K562 (cell line): ENCODE measurements around the gene TAF1B. TPM values are rescaled to one million over a fixed set of nuclear protein-coding genes. Genes with fewer than 3 reads are reported as not detected.

Source experiments
- ATF1 ChIP-seq, 2 experiments: fragments of 450-650 bp in 1 of 2; IDR thresholded peaks; 2 replicates each; pipeline ENCODE4 v1.6.1; 2016; ENCODE audit warnings: missing compliant biosample characterization in 1 of 2, missing genetic modification characterization in 1 of 2
- CBX3 ChIP-seq, 2 experiments: IDR thresholded peaks; 1 replicate in 1 of 2; 2 replicates in 1 of 2; pipeline ENCODE4 v1.6.1; 2012; ENCODE audit warnings: inconsistent platforms in 2 of 2, low read length in 2 of 2, borderline replicate concordance in 1 of 2, control low read depth in 1 of 2
- CHD4 ChIP-seq: fragments of 200-600 bp; sonication (generic); IDR thresholded peaks from 3 replicates; pipeline ENCODE4 v1.6.1; 2012; ENCODE audit warnings: low read depth, mild to moderate bottlenecking, mixed read lengths, low read length, inconsistent platforms; ENCODE audit not compliant: insufficient read depth, insufficient replicate concordance, poor library complexity, severe bottlenecking
- EP300 ChIP-seq: IDR thresholded peaks from 2 replicates; pipeline ENCODE4 v1.6.1; 2012; ENCODE audit warnings: low read length, improper control_type of control experiment
- IRF1 ChIP-seq: sonication (generic); formaldehyde crosslinking; IDR thresholded peaks from 2 replicates; pipeline ENCODE4 v1.8.0; 2022; ENCODE audit warnings: missing genetic modification reagents, mild to moderate bottlenecking, borderline replicate concordance
- LCOR ChIP-seq: sonication (generic); formaldehyde crosslinking; IDR thresholded peaks from 2 replicates; pipeline ENCODE4 v1.8.0; 2022; ENCODE audit warnings: mild to moderate bottlenecking, missing genetic modification reagents
- MNT ChIP-seq, 2 experiments: fragments of 450-650 bp; conservative IDR thresholded peaks; 2 replicates each; pipeline ENCODE4 v1.6.1; 2017; ENCODE audit warnings: mild to moderate bottlenecking in 2 of 2, moderate library complexity in 2 of 2
- NRF1 ChIP-seq, 2 experiments: fragments of 450-650 bp; IDR thresholded peaks in 1 of 2; conservative IDR thresholded peaks in 1 of 2; 2 replicates each; pipeline ENCODE4 v1.6.1; 2014; ENCODE audit warnings: mild to moderate bottlenecking in 2 of 2
- PBX2 ChIP-seq, 2 experiments: IDR thresholded peaks in 1 of 2; conservative IDR thresholded peaks in 1 of 2; 2 replicates each; pipeline ENCODE4 v1.6.1; 2016; ENCODE audit warnings: low read depth in 2 of 2, mild to moderate bottlenecking in 1 of 2, missing compliant biosample characterization in 1 of 2, missing genetic modification characterization in 1 of 2, moderate library complexity in 1 of 2
- PHF8 ChIP-seq: fragments of 200-600 bp; sonication (generic); IDR thresholded peaks from 2 replicates; pipeline ENCODE4 v1.6.1; 2012; ENCODE audit warnings: mixed run types, mild to moderate bottlenecking, inconsistent platforms, low read length, moderate library complexity, borderline replicate concordance
- PKNOX1 ChIP-seq: fragments of 450-650 bp; IDR thresholded peaks from 2 replicates; pipeline ENCODE4 v1.6.1; 2016
- SMARCA4 ChIP-seq: fragments of 450-650 bp; IDR thresholded peaks from 2 replicates; pipeline ENCODE4 v1.6.1; 2016
- SOX6 ChIP-seq: fragments of 450-650 bp; IDR thresholded peaks from 2 replicates; pipeline ENCODE4 v1.6.1; 2014; ENCODE audit warnings: mild to moderate bottlenecking
- TCF3 ChIP-seq: sonication (generic); formaldehyde crosslinking; IDR thresholded peaks from 2 replicates; pipeline ENCODE4 v1.4.0; 2020; ENCODE audit warnings: mild to moderate bottlenecking, missing genetic modification reagents
- TEAD4 ChIP-seq, 2 experiments: sonication (generic) in 1 of 2; formaldehyde crosslinking in 1 of 2; IDR thresholded peaks; 2 replicates each; pipeline versions ENCODE4 v1.6.1 to v1.8.0; 2012 to 2022; ENCODE audit warnings: borderline replicate concordance in 1 of 2, inconsistent platforms in 1 of 2, low read length in 1 of 2, mild to moderate bottlenecking in 1 of 2, missing genetic modification reagents in 1 of 2
- USF1 ChIP-seq: sonication (generic); formaldehyde crosslinking; IDR thresholded peaks from 2 replicates; pipeline ENCODE4 v1.9.0; 2022; ENCODE audit warnings: mild to moderate bottlenecking, missing genetic modification reagents
- ZFX ChIP-seq: sonication (generic); formaldehyde crosslinking; IDR thresholded peaks from 2 replicates; pipeline ENCODE4 v1.8.0; 2022; ENCODE audit warnings: mild to moderate bottlenecking, missing genetic modification reagents, moderate library complexity
- ZNF766 ChIP-seq: fragments of 200-800 bp; sonication (Bioruptor generic); conservative IDR thresholded peaks from 2 replicates; pipeline ENCODE4 v1.6.1; 2016; ENCODE audit warnings: missing genetic modification characterization, missing compliant biosample characterization
- polyA plus RNA-seq, 8 experiments: library from polyadenylated mRNA; depleted of rRNA in 4 of 8; stranded (reverse) in 5 of 8; unstranded in 3 of 8; fragments of >200 nt; fragmentation: Nextera tagmentation in 2 of 8; fragmentation: Illumina TruSeq in 1 of 8; extraction: Ambion mirVana in 2 of 8; extraction: Trizol in 1 of 8; gene quantifications; 2 replicates each; pipeline versions ENCODE4 v1.2.1 to v1.2.3, GENCODE V29; 2011 to 2014; ENCODE audit warnings: inconsistent platforms in 1 of 8, missing spikeins in 1 of 8
- total RNA-seq, 7 experiments: library from RNA; depleted of rRNA in 6 of 7; stranded (reverse); fragments of >200 nt in 6 of 7; fragmentation: Illumina TruSeq in 2 of 7; extraction: Trizol in 2 of 7; gene quantifications; 2 replicates each; pipeline versions ENCODE4 v1.2.1 to v1.2.3, GENCODE V29; 2011 to 2021; ENCODE audit warnings: low replicate concordance in 1 of 7

Gene TAF1B
- total and polyA plus RNA-seq, 9 of the 15 experiments (the other 6 are each of a cell fraction or from before 2014, with no cell fraction given), result 8.8 to 25.1 (median 17.3) TPM

GRCh38 chr2:9967053-9967775 lies 123.9 kb downstream of the TAF1B start (continued):
- TF ChIP-seq PBX2 (CRISPR knock-in tag; IDR thresholded peaks at IDR 0.05; ENCODE audit: low read depth), result no peak
- peak; percentile 39 for TF ChIP-seq PBX2 (tag; conservative IDR thresholded peaks at IDR 0.05; ENCODE audit: low read depth)
- peak; percentile 10; the same call in 1 of the 2 replicates for TF ChIP-seq PHF8
- 0 out of 2 replicates have a peak, but pooled peaks have one; percentile 53 for TF ChIP-seq LCOR (CRISPR knock-in tag)
- no peak for TF ChIP-seq ATF1 (CRISPR knock-in tag; IDR thresholded peaks at IDR 0.05)
- peak; percentile 58; the same call in 1 of the 2 replicates for TF ChIP-seq ATF1 (tag; IDR thresholded peaks at IDR 0.05)
- peak; percentile 48; the same call in 1 of the 2 replicates for TF ChIP-seq USF1 (CRISPR knock-in tag)
- peak; percentile 89 for TF ChIP-seq PKNOX1
- no peak for TF ChIP-seq CHD4
- peak; percentile 44; the same call in 1 of the 2 replicates for TF ChIP-seq ZFX (CRISPR knock-in tag)
- TF ChIP-seq NRF1 (conservative IDR thresholded peaks at IDR 0.05 in 1 of 2, IDR thresholded peaks at IDR 0.05 in 1 of 2), result peak; percentile 96
- TF ChIP-seq IRF1 (CRISPR knock-in tag), result no peak
- peak; percentile 70; the same call in 1 of the 2 replicates for TF ChIP-seq SMARCA4
- TF ChIP-seq EP300, result no peak; the same call in 1 of the 2 replicates
- 0 out of 2 replicates have a peak, but pooled peaks have one; percentile 11 for TF ChIP-seq TEAD4 (IDR thresholded peaks at IDR 0.05; ENCODE audit: low read length)
- no peak for TF ChIP-seq TEAD4 (CRISPR knock-in tag; IDR thresholded peaks at IDR 0.05; ENCODE audit: borderline replicate concordance)
- TF ChIP-seq TCF3 (CRISPR knock-in tag), result peak; percentile 28; the same call in 1 of the 2 replicates
- TF ChIP-seq SOX6, result peak; percentile 61
- peak; percentile 59 to 71 for TF ChIP-seq MNT (conservative IDR thresholded peaks at IDR 0.05)
- peak in 1 of 2 experiments; percentile 64; a peak in 1 of 3 replicates for TF ChIP-seq CBX3 (IDR thresholded peaks at IDR 0.05; ENCODE audit: borderline replicate concordance in 1 of 2, low read length in 2 of 2)
- peak; percentile 82 for TF ChIP-seq ZNF766 (CRISPR knock-in tag)
